B cell (primary cell): ENCODE measurements around the gene SCGN.

Source experiments
- EZH2 ChIP-seq: IDR thresholded peaks from 2 replicates; pipeline ENCODE4 v1.6.1; 2012; ENCODE audit warnings: borderline replicate concordance, low read depth, mild to moderate bottlenecking, moderate library complexity, low read length; ENCODE audit not compliant: insufficient read depth, poor library complexity, severe bottlenecking
- TF ChIP-seq, protein P1 (sequence below): fragments of 200-600 bp; IDR thresholded peaks from one replicate; pipeline ENCODE4 v1.8.0; 2022; ENCODE audit warnings: antibody characterized with exemption, mild to moderate bottlenecking

DNA sequence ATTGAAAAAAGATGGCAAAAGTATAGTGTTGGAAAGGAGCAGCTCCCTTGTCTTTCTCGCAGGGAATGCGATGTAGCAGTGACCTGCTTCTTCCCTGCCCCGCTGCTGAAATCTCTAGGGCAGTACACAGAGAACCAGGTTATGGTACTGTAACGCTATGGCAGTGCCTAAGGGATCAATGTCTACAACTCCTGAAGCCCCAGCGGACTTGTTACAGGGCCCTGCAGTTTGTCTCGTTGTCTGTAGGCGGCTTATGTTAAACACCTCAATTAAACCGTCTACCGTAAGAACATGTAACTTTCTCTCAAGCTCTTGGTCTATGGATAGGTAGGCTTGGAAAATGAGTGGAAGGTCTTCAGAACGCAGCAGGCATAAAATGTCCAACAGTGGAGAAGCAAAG is 57.7 kb downstream of the SCGN start:
- TF ChIP-seq, protein P1, sequence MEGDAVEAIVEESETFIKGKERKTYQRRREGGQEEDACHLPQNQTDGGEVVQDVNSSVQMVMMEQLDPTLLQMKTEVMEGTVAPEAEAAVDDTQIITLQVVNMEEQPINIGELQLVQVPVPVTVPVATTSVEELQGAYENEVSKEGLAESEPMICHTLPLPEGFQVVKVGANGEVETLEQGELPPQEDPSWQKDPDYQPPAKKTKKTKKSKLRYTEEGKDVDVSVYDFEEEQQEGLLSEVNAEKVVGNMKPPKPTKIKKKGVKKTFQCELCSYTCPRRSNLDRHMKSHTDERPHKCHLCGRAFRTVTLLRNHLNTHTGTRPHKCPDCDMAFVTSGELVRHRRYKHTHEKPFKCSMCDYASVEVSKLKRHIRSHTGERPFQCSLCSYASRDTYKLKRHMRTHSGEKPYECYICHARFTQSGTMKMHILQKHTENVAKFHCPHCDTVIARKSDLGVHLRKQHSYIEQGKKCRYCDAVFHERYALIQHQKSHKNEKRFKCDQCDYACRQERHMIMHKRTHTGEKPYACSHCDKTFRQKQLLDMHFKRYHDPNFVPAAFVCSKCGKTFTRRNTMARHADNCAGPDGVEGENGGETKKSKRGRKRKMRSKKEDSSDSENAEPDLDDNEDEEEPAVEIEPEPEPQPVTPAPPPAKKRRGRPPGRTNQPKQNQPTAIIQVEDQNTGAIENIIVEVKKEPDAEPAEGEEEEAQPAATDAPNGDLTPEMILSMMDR = no peak
- TF ChIP-seq EZH2 = no peak
